GM21447 (cell line): ENCODE data around the gene NIT2.
A peak's percentile ranks its signal among the peaks of the same experiment; 100 is the strongest.
"Not testable (repeated sequence)": the region's sequence is repeated elsewhere in the genome, so short reads cannot be mapped to it uniquely, and the experiment has no call there.

ENCODE experiments used
- ATAC-seq: cut with Tn5 transposase; IDR thresholded peaks from one replicate; pipeline ENCODE4 v1.9.1; 2021; ENCODE audit not compliant: unreplicated experiment

NIT2 gene

GRCh38 chr3:100336229-100336628, 1.7 kb downstream of the NIT2 start:
- ATAC-seq = not testable (repeated sequence)

- ATAC-seq = no peak
Measured at GRCh38 chr3:100338911-100339310, 4.4 kb downstream of the NIT2 start.

- no peak for ATAC-seq
Measured at GRCh38 chr3:100339786-100340185, 5.2 kb downstream of the NIT2 start.

GRCh38 chr3:100340527-100340926, 6.0 kb downstream of the NIT2 start:
- no peak for ATAC-seq

GRCh38 chr3:100348727-100349126, 14.2 kb downstream of the NIT2 start:
- ATAC-seq = no peak

- not testable (repeated sequence) for ATAC-seq
Measured at GRCh38 chr3:100351770-100352169, 17.2 kb downstream of the NIT2 start.

GRCh38 chr3:100352296-100353231, 18.0 kb downstream of the NIT2 start:
- no peak for ATAC-seq

- ATAC-seq = peak; percentile 59
Measured at GRCh38 chr3:100354850-100355249, 20.3 kb downstream of the NIT2 start.

GRCh38 chr3:100358413-100358812, 23.9 kb downstream of the NIT2 start:
- no peak for ATAC-seq

- ATAC-seq = no peak
Measured at GRCh38 chr3:100359035-100359434, 24.5 kb downstream of the NIT2 start.

- ATAC-seq = no peak
Measured at GRCh38 chr3:100360757-100361496, 26.4 kb downstream of the NIT2 start.

- no peak for ATAC-seq
Measured at GRCh38 chr3:100361897-100362296, 27.3 kb downstream of the NIT2 start.

GRCh38 chr3:100364421-100364820, 29.9 kb downstream of the NIT2 start:
- ATAC-seq = no peak

GRCh38 chr3:100366424-100366823, 31.9 kb downstream of the NIT2 start:
- ATAC-seq = no peak

GRCh38 chr3:100368441-100368840, 33.9 kb downstream of the NIT2 start:
- ATAC-seq = no peak

- no peak for ATAC-seq
Measured at GRCh38 chr3:100370756-100371155, 36.2 kb downstream of the NIT2 start.

GRCh38 chr3:100374521-100374920, 40.0 kb downstream of the NIT2 start:
- ATAC-seq = no peak

GRCh38 chr3:100376301-100376700, 41.7 kb downstream of the NIT2 start:
- no peak for ATAC-seq

- ATAC-seq = no peak
Measured at GRCh38 chr3:100384733-100385525, 50.4 kb downstream of the NIT2 start.

- ATAC-seq = no peak
Measured at GRCh38 chr3:100386437-100387074, 52.0 kb downstream of the NIT2 start.

- no peak for ATAC-seq
Measured at GRCh38 chr3:100389025-100389424, 54.5 kb downstream of the NIT2 start.
